Fibroblast of lung (primary cell): ENCODE measurements around the gene SLAMF9.

Source experiments
- CTCF ChIP-seq, 2 donors: IDR thresholded peaks in 1 of 2; conservative IDR thresholded peaks in 1 of 2; 1 replicate in 1 of 2; 2 replicates in 1 of 2; pipeline ENCODE4 v1.5.1; 2011 to 2012; ENCODE audit warnings: low read length in 2 of 2, control low read depth in 1 of 2, inconsistent platforms in 1 of 2, low read depth in 1 of 2, mild to moderate bottlenecking in 1 of 2
- EZH2 ChIP-seq: IDR thresholded peaks from 2 replicates; pipeline ENCODE4 v1.5.1; 2012; ENCODE audit warnings: low read length, control low read depth, mild to moderate bottlenecking; ENCODE audit errors: missing control alignments

DNA sequence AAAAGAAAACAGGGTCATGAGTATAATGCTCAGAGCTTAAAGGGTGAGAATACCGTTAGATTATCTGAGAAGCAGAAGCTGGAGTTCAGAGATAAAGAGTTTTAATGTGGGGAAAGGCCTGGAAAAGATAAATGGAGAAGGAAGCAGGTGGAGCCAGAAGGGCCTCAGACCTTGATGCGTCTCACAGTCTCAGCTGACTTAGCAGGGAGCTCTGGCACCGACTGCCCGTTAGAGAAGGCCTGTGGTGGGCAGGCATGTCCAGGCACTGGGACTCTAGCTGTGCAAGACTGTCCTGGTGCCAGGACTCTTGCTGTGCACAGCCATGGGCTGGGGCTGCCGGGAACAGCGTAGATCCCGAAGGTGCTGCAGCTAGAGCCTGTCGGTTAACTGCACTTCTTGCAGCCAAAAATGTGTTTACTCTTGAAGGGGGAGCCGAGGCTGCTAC, 3.8 kb upstream of the SLAMF9 start:
- TF ChIP-seq EZH2 (no peak), CTCF (conservative IDR thresholded peaks at IDR 0.05 in 1 of 2, IDR thresholded peaks at IDR 0.05 in 1 of 2; ENCODE audit: low read depth in 1 of 2, low read length in 2 of 2) (no peak)
